A549 (cell line): Measurements from ENCODE around the gene PPP4R4. TPM values are rescaled to one million over a fixed set of nuclear protein-coding genes. Genes with fewer than 3 reads are reported as not detected.
"Not testable (repeated sequence)": the region's sequence is repeated elsewhere in the genome, so short reads cannot be mapped to it uniquely, and the experiment has no call there.

ENCODE experiments used
- ATAC-seq, 2 experiments: fragments of 200-7000 bp in 1 of 2; fragments of >200 bp in 1 of 2; cut with Nextera tagmentation in 1 of 2; cut with Tn5 transposase in 1 of 2; 3 replicates each; pipeline versions ENCODE4 v1.8.0 to v1.9.1; 2018 to 2020; ENCODE audit warnings: mild to moderate bottlenecking in 1 of 2, moderate library complexity in 1 of 2
- CTCF ChIA-PET: fragments of 300-600 bp; sonication (Branson Sonifier 250); formaldehyde crosslinking; extraction: SDS; loops from one replicate; lab custom pipeline; 2021; ENCODE audit warnings: antibody characterized with exemption, inconsistent platforms; lab: Yijun Ruan, JAX
- POLR2A ChIA-PET: fragments of 350-600 bp; formaldehyde crosslinking; extraction: SDS; loops from one replicate; lab custom pipeline; 2021; ENCODE audit warnings: antibody characterized with exemption, inconsistent platforms; lab: Yijun Ruan, JAX
- DNase-seq, 2 experiments: peaks; one replicate each; pipeline versions ENCODE4 v3.0.0 to v3.0.0-alpha.2; 2011 to 2016; ENCODE audit warnings: low read depth in 1 of 2, low spot score in 1 of 2
- FAIRE-seq: peaks from 2 replicates; lab custom pipeline; 2011; peaks lifted over from hg19 to GRCh38; lab: Jason Lieb, UNC
- H3K27ac ChIP-seq, 2 experiments: fragments of >200 bp; sonication (Bioruptor Twin); formaldehyde crosslinking; 3 replicates each; pipeline ENCODE4 v1.5.1; 2016 to 2017
- H3K4me1 ChIP-seq: fragments of >200 bp; sonication (Bioruptor Twin); formaldehyde crosslinking; 3 replicates; pipeline ENCODE4 v1.6.1; 2016
- H3K4me2 ChIP-seq: fragments of >200 bp; sonication (Bioruptor Twin); formaldehyde crosslinking; 3 replicates; pipeline ENCODE4 v1.6.1; 2016
- H3K4me3 ChIP-seq: fragments of >200 bp; sonication (Bioruptor Twin); formaldehyde crosslinking; 3 replicates; pipeline ENCODE4 v1.5.1; 2016
- H3K9me3 ChIP-seq: fragments of >200 bp; sonication (Bioruptor Twin); formaldehyde crosslinking; 3 replicates; pipeline ENCODE4 v1.6.1; 2016
- ATOH8 ChIP-seq: fragments of 250-450 bp; sonication (Bioruptor Pico); IDR thresholded peaks from 2 replicates; pipeline ENCODE4 v1.5.0; 2020; ENCODE audit warnings: low read depth, mild to moderate bottlenecking, moderate library complexity
- CBX2 ChIP-seq: fragments of 200-600 bp; sonication (generic); IDR thresholded peaks from 2 replicates; pipeline ENCODE4 v1.6.1; 2016; ENCODE audit warnings: low read depth, mild to moderate bottlenecking, borderline replicate concordance
- CHD4 ChIP-seq: fragments of 200-600 bp; sonication (generic); IDR thresholded peaks from 2 replicates; pipeline ENCODE4 v1.6.1; 2016; ENCODE audit warnings: antibody characterized with exemption, mild to moderate bottlenecking, borderline replicate concordance
- CTCF ChIP-seq: fragments of >200 bp; sonication (Bioruptor Twin); formaldehyde crosslinking; IDR thresholded peaks from 3 replicates; pipeline ENCODE4 v1.5.1; 2016
- EHMT2 ChIP-seq: fragments of 200-600 bp; sonication (generic); IDR thresholded peaks from 2 replicates; pipeline ENCODE4 v1.6.1; 2016; ENCODE audit warnings: antibody characterized with exemption, low read depth, mild to moderate bottlenecking, moderate library complexity
- EP300 ChIP-seq, 2 experiments: fragments of >200 bp; sonication (Bioruptor Twin); formaldehyde crosslinking; IDR thresholded peaks; 2 replicates in 1 of 2; 3 replicates in 1 of 2; pipeline ENCODE4 v1.6.1; 2016 to 2017
- ESRRA ChIP-seq: fragments of 150-350 bp; IDR thresholded peaks from 2 replicates; pipeline ENCODE4 v1.6.1; 2014; ENCODE audit warnings: mild to moderate bottlenecking, low read length, borderline replicate concordance
- FOSB ChIP-seq: fragments of 250-450 bp; sonication (Bioruptor Pico); IDR thresholded peaks from 2 replicates; pipeline ENCODE4 v1.5.0; 2020; ENCODE audit warnings: mild to moderate bottlenecking, moderate library complexity
- HDAC2 ChIP-seq: fragments of 200-600 bp; sonication (generic); IDR thresholded peaks from 2 replicates; pipeline ENCODE4 v1.6.1; 2016
- HES2 ChIP-seq: fragments of >200 bp; sonication (Bioruptor Twin); formaldehyde crosslinking; IDR thresholded peaks from 2 replicates; pipeline ENCODE4 v1.6.1; 2016
- HEYL ChIP-seq: fragments of 250-450 bp; sonication (Bioruptor Pico); IDR thresholded peaks from 2 replicates; pipeline ENCODE4 v1.8.0; 2021; ENCODE audit warnings: mild to moderate bottlenecking, moderate library complexity
- JUNB ChIP-seq: fragments of >200 bp; sonication (Bioruptor Twin); formaldehyde crosslinking; IDR thresholded peaks from 2 replicates; pipeline ENCODE4 v1.6.1; 2016
- KDM1A ChIP-seq: fragments of 200-600 bp; sonication (generic); IDR thresholded peaks from 2 replicates; pipeline ENCODE4 v1.6.1; 2016; ENCODE audit warnings: low read depth, mild to moderate bottlenecking
- NFE2L2 ChIP-seq: fragments of 150-350 bp; conservative IDR thresholded peaks from 2 replicates; pipeline ENCODE4 v1.6.1; 2014; ENCODE audit warnings: low read length
- PBX3 ChIP-seq: IDR thresholded peaks from 2 replicates; pipeline ENCODE4 v1.6.1; 2012
- RAD21 ChIP-seq, 2 experiments: fragments of >200 bp in 1 of 2; sonication (Bioruptor Twin) in 1 of 2; formaldehyde crosslinking in 1 of 2; IDR thresholded peaks in 1 of 2; conservative IDR thresholded peaks in 1 of 2; 2 replicates in 1 of 2; 3 replicates in 1 of 2; pipeline ENCODE4 v1.6.1; 2012 to 2018; ENCODE audit warnings: inconsistent platforms in 1 of 2
- RARB ChIP-seq: fragments of 250-450 bp; sonication (Bioruptor Pico); IDR thresholded peaks from 2 replicates; pipeline ENCODE4 v1.8.0; 2021; ENCODE audit warnings: mild to moderate bottlenecking, moderate library complexity
- REST ChIP-seq: fragments of 200-600 bp; sonication (generic); IDR thresholded peaks from 2 replicates; pipeline ENCODE4 v1.6.1; 2016; ENCODE audit warnings: antibody characterized with exemption, mild to moderate bottlenecking, moderate library complexity
- RFX5 ChIP-seq: fragments of 450-650 bp; IDR thresholded peaks from 2 replicates; pipeline ENCODE4 v1.7.1; 2014; ENCODE audit warnings: antibody characterized with exemption, mild to moderate bottlenecking, moderate library complexity
- RNF2 ChIP-seq: fragments of 200-600 bp; sonication (generic); IDR thresholded peaks from 2 replicates; pipeline ENCODE4 v1.6.1; 2016; ENCODE audit warnings: low read depth, mild to moderate bottlenecking, antibody characterized with exemption, moderate library complexity, borderline replicate concordance
- SMC3 ChIP-seq: fragments of >200 bp; sonication (Bioruptor Twin); formaldehyde crosslinking; IDR thresholded peaks from 3 replicates; pipeline ENCODE4 v1.6.1; 2018; ENCODE audit warnings: inconsistent platforms
- ZFP36 ChIP-seq: fragments of 450-650 bp; IDR thresholded peaks from 2 replicates; pipeline ENCODE4 v1.6.1; 2014; ENCODE audit warnings: borderline replicate concordance; ENCODE audit not compliant: partially characterized antibody
- WGBS: methylation state at CpG from one replicate; pipeline ENCODE4 v1.1.6; 2017; ENCODE audit errors: missing lambda C conversion rate; 5-methylcytosine and 5-hydroxymethylcytosine counted together
- polyA plus RNA-seq, 4 experiments: library from polyadenylated mRNA; depleted of rRNA in 3 of 4; stranded (reverse); fragments of >200 nt; fragmentation: RNase III in 1 of 4; extraction: RNeasy Plus Mini Kit Qiagen cat#74134 plus additional on column Dnase treatment in 1 of 4; gene quantifications; 2 replicates in 3 of 4; 3 replicates in 1 of 4; pipeline ENCODE4 v1.2.3, GENCODE V29; 2011 to 2017

The PPP4R4 gene
- polyA plus RNA-seq, 2 of the 4 experiments (the other 2 are of a cell fraction): 0.12 to 0.25 TPM

- no peaks in the 10 kb centered on the region for H3K4me1 ChIP-seq
- no peak for ATAC-seq
- H3K27ac ChIP-seq: no peak overlapping the region
- no peak overlapping the region for H3K4me3 ChIP-seq
- H3K4me2 ChIP-seq: no peak overlapping the region
- ChIA-PET POLR2A (no interaction called here), CTCF (no interaction called here)
- no peaks in the 10 kb centered on the region for H3K9me3 ChIP-seq
- DNase-seq: no peak
- 66% methylated on average over 2 of the region's 2 CpGs for WGBS
- TF ChIP-seq EP300 (IDR thresholded peaks at IDR 0.05) (no peak), CBX2 (no peak), HEYL (CRISPR knock-in tag) (no peak)
- TF ChIP-seq, all 56 proteins: peak for 0
- FAIRE-seq: no peak
Observed at GRCh38 chr14:94239406-94239805, 65.3 kb downstream of the PPP4R4 start.

GRCh38 chr14:94244182-94244581 lies 70.1 kb downstream of the PPP4R4 start:
- TF ChIP-seq NFE2L2 (no peak), ESRRA (no peak), ATOH8 (CRISPR knock-in tag) (no peak), PBX3 (no peak), JUNB (no peak)
- no peaks in the 10 kb centered on the region for H3K9me3 ChIP-seq
- POLR2A ChIA-PET: no interaction called here
- no peak overlapping the region for H3K4me2 ChIP-seq
- no peak overlapping the region for H3K27ac ChIP-seq
- CTCF ChIA-PET: no interaction called here
- no peak for ATAC-seq
- H3K4me3 ChIP-seq: no peak overlapping the region
- H3K4me1 ChIP-seq: no peaks in the 10 kb centered on the region
- WGBS: 14% methylated on average over 2 of the region's 2 CpGs
- DNase-seq: no peak
- no peak for FAIRE-seq

GRCh38 chr14:94264195-94264594 lies 90.1 kb downstream of the PPP4R4 start:
- FAIRE-seq, H3K4me3 ChIP-seq, H3K27ac ChIP-seq, H3K4me1 ChIP-seq, POLR2A ChIA-PET, H3K9me3 ChIP-seq, ATAC-seq, CTCF ChIA-PET, H3K4me2 ChIP-seq, DNase-seq: not testable (repeated sequence)
- WGBS: 4% methylated on average over 3 of the region's 3 CpGs

GRCh38 chr14:94267352-94267751 lies 93.2 kb downstream of the PPP4R4 start:
- whole genome bisulfite sequencing: 78% methylated on average over 1 of the region's 1 CpG
- H3K9me3 ChIP-seq: 0 out of 3 replicates have a peak, but pooled peaks cover 2% of the 10 kb centered on the region
- no peak for DNase-seq
- CTCF ChIA-PET: no interaction called here
- FAIRE-seq: no peak
- no peak for ATAC-seq
- H3K27ac ChIP-seq: no peak overlapping the region
- no peaks in the 10 kb centered on the region for H3K4me1 ChIP-seq
- POLR2A ChIA-PET: no interaction called here
- no peak overlapping the region for H3K4me2 ChIP-seq
- no peak overlapping the region for H3K4me3 ChIP-seq
- TF ChIP-seq RNF2 (no peak), CHD4 (no peak), RFX5 (no peak), HES2 (no peak), NFE2L2 (no peak), KDM1A (no peak), SMC3 (no peak), REST (no peak), FOSB (CRISPR knock-in tag) (no peak), CTCF (no peak), RAD21 (conservative IDR thresholded peaks at IDR 0.05 in 1 of 2, IDR thresholded peaks at IDR 0.05 in 1 of 2) (no peak), EHMT2 (no peak), ZFP36 (no peak), EP300 (IDR thresholded peaks at IDR 0.05) (no peak), HDAC2 (no peak), RARB (CRISPR knock-in tag) (no peak)
